ENCODE measurements around the gene ZSCAN9.

GRCh38 chr6:28207510-28208110 lies 17.5 kb upstream of the ZSCAN9 start:
- TF ChIP-seq POLR2A (IDR thresholded peaks at IDR 0.05; ENCODE audit: low read length) (no peak), GATA1 (IDR thresholded peaks at IDR 0.05; ENCODE audit: low read depth, low read length) (no peak)
